GM18519 (cell line): Measurements from ENCODE around the gene TFIP11.

ENCODE experiments used
- ATAC-seq: cut with Tn5 transposase; IDR thresholded peaks from one replicate; pipeline ENCODE4 v1.9.1; 2021; ENCODE audit warnings: mild to moderate bottlenecking, moderate library complexity; ENCODE audit not compliant: unreplicated experiment, low FRiP score

The TFIP11 gene

DNA sequence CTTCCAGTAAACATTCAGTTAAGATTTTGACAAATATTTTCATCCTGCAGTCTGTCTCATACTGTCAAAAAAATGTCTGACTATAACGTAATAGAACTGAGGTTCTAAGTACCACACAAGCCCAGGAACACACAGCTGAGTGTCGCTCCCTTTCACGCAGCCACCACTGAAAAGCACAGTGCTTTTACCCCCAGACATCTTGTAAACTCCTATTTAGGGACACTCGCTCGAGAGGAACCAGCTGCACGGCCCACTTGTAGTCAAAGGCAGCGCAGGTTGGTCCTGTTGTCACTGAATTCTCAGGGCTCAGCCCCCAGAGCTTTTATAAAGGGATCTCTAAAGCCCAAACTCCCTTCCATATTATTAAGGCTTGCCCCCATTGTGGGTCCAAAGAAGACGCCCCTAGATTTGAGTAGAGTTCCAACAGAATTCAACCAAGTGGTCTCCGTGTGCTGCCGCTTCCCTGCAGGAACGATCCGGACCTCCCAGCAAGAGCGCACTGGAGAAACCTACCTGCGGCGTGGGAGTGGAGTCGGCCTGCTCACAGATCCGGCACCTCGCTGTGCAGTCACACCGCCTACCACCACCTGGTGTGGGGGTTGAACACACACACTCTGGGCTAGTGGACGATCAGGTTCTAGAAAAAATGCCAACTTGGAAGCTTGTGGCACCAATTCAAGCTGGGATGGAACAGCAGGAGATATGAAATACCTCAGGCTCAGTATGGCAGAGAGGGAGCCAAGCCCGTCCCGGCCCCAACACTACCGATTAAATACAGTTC lies 59.8 kb downstream of the TFIP11 start:
- no peak for ATAC-seq

DNA sequence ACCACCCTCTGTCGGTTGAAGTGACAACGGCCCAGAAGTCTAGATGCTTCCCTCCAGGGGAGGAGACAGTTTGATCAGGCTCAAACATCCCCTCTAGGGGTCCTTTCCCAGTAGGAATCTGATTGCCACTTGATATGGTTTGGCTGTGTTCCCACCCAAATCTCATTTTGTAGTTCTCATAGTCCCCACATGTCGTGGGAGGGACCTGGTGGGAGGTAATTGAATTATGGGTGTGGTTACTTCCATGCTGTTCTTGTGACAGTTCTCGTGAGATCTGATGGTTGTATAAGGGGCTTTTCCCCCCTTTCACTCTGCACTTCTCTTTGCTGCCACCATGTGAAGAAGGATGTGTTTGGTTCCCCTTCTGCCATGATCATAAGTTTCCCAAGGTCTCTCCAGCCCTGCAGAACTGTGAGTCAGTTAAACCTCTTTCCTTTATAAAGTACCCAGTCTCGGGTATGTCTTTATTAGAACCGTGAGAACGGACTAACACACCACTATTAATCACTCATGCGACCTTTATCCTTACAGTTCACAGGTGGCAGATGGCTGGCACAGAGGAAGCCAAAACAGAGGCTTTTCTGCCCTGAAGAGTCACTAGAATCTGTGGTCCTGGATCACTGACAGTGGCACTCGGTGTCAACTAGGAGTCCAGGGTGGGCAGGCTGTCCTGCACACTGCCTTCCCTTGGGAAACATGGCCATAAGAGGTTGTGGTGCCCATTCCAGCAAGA lies 61.7 kb downstream of the TFIP11 start:
- ATAC-seq = no peak

DNA sequence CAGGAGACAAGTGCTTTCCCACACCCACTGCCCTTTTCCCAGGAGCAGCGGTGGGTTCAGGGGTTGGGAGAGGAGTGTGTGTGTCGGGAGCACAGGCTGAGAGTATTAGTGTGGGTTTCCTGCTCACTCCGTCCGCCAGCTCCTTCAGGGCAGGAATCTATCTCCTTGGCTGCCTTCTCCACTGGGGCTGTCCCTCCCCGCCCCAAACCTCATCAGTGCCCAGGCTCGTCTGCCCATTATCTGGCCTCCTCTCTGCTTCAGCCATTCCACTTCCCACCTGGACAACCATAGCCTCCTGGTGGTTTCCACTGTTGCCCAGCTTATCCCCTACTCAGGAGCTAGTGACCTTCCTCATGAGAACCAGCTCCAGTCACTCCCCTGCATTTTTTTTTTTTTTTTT lies 63.3 kb downstream of the TFIP11 start:
- no peak for ATAC-seq

DNA sequence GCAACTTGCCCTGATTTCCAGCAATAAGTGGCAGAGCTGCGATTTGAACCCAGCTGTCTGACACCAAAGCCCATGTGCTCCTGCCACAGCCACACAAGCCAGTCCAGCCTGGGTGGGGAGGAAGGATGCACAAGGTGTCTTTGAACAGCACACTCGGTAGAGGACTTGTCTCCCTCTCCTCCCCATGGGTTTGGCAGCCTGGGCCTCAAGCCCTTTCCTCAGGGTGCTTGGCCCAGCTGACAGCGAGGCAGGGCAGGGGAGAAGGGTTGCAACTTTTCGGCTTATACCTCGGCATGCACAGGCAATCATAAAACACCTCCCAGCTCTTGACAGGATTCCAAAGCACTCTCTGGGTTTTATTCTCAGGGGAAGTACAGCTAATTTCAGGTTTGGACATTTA lies 63.9 kb downstream of the TFIP11 start:
- ATAC-seq = no peak

DNA sequence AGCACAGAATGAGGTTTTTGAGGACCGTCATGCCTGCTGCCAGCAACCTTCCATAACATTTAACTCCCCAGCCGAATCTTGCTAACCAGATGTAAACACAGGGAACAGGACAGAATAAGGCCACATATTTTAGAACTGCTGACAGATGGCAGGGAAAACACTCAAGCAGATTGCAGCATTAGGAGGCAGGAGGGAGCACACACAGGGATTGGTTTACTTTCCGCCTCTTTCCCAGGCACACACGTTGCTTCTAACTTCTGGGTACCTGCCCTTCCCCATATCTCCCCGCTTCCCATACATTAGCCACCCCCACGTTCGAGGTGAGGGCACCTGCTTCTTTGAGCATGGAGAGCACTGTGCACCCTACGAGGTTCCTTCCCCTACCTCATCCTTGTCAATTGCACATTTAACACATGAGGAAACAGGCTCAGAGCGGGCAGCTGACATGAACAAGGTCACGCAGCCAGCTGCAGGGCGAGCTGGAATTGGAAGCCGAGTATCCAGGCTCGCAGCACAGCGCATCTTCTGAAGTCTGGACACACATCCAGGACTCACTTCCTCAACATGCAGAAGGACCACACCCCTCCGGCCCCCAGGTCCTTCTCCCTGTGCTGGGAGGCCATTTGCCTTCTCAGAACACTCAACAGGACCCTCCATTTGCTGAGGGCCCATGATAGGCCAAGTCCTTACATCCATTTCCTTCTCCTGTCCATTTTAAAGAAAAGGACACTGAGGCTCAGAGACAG lies 64.5 kb downstream of the TFIP11 start:
- ATAC-seq = no peak

DNA sequence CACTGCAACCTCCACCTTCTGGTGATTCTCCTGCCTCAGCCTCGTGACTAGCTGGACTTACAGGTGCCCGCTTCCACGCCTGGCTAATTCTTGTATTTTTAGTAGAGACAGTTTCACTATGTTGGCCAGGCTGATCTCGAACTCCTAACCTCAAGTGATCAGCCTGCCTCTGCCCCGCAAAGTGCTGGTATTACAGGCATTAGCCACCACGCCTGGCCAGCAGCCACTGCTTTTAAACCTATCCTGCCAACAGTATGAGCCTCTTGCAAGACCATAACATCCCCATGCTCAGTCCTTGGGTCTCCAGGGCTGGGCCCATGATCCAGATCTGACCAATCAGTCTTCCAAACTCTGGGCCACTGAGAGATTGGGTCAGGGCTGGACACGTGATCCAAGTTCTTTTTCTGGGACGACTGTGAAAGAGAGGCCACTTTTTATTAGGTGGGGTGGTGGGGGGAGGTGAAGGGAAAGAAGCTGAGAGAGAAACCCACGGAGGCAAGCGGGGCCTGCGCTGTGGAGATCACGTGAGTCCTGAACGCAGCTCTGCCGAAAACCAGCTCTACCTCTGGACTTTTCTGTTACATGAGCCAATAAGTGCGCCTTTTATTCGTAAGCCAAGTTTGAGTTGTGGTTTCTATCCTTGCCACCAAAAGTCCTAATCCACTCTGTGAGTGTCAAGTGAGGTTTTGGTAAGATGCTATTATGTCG lies 65.3 kb downstream of the TFIP11 start:
- no peak for ATAC-seq

DNA sequence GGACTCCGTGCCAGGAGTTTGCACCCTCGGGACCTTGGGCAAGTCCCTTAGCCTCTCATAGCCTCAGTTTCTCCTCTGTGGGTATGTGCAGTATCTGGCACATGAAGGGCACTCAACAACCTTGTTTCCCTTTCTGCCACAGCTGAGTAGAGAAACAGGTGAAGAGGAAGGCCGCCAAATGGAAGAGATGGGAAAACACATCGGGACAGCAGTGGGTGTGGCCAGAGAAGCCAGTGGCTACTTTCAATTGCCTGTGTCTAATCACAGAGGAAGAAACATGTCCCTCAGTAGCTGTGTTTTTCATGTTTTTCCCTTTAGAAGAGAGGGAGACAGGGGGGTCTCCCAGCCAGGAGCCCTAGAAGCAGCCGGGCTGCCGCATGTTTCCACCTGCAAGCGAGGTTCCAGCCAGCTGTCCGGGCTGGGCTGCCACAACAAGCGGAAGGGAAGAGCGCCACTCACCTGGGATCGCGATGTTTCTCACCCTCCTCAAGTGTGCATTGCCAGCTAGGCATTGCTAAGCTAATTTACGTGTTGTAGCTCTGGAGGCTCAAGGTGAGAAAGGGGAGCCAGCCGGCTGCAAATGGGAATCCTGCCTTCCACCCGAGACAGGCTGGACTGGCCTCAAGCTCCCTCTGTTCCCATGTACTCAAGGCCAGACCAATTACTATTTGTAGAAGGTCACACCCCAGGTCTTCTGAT lies 66.5 kb downstream of the TFIP11 start:
- ATAC-seq = no peak

DNA sequence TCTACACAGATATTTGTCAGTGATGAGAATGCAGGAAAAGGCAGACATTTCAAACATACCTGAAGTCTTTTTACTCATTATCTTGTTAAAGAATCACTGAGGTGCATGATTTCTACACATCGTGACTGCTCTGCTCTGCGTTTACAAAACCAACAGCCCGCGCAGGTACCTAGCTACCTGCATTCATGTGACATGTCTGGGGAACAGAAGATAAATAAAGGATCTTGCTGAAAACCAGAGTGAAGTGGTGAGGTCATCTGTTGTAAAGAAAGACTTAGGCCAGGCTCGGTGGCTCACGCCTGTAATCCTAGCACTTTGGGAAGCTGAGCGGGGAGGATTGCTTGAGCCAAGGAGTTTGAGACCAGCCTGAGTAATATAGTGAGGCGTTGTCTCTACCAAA lies 67.5 kb downstream of the TFIP11 start:
- no peak for ATAC-seq

DNA sequence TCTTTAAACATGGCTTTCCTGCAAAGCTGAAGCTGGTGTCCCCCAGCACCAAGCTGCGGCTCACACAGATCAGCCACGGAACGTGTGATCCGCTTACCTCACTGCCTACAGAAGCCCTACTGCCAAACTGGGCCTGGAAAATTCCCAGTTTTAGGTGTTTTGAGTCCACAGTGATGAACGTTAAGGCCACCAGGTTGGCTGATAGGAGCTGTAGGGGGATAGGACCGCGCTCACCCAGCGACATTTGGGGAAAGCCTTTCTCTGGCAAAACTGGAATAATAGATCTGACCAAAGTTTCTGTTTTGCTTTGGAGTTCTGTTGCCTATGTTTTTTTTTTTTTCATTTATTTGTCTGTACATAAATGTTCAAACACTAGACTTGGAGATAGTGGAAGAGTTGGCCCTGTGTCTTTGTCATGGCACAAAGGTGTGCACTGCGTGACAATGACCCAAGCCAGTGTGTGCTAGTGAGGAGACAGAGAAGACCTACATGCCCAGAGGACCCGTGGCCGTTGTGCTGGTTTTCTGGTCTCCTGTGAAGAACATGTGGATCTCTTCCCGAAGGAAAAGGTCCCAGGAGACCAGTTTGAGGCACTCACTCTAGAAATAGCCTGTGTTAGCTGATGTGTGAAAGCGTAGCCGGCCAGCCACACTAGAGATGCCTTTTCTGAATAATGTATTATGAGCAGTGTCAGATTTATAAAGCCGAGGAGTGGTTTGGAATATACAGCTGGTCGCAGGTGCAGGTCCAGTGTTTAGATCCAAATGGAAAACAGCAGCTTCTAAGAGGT lies 68.2 kb downstream of the TFIP11 start:
- no peak for ATAC-seq

DNA sequence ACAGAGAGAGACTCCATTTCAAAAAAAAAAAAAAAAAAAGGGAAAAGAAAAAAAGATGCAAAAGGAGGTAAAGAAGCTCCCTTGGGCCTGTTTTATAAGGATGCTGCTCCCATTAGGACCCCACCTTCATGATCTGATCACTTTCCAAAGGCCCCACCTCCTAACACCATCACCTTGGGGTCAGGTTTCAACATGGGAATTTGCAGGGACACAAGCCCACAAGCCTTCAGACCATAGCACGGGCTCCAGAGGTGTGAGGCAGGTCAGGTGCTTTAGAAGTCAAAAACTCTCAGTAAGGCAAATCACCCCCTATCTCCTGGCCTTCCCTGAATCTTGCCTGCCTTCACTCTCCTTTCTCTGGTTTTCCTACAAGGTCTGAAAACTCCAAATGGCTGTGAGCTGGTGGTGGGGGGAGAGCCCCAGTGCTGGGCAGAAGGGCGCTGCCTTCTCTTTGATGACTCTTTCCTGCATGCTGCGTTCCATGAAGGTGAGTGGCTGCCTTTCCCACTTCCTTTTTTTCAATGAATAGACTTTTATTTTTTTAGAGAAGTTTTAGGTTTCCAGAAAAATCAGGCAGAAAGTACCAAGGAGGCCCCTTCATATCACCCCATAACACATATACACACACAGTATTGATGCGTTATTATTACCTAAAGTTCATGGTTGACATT lies 70.1 kb downstream of the TFIP11 start:
- no peak for ATAC-seq
